HG02571 (cell line): Measurements from ENCODE around the gene MPL.

Experiments
- ATAC-seq: cut with Tn5 transposase; IDR thresholded peaks from one replicate; pipeline ENCODE4 v1.9.1; 2021; ENCODE audit warnings: mild to moderate bottlenecking, moderate library complexity; ENCODE audit not compliant: unreplicated experiment

Gene MPL

GRCh38 chr1:43337588-43337987, at the start of gene MPL:
Gene MPL (plus strand): TSS chr1:43337818. CDS start chr1:43337849, 31 bp downstream.
- ATAC-seq: no peak

DNA sequence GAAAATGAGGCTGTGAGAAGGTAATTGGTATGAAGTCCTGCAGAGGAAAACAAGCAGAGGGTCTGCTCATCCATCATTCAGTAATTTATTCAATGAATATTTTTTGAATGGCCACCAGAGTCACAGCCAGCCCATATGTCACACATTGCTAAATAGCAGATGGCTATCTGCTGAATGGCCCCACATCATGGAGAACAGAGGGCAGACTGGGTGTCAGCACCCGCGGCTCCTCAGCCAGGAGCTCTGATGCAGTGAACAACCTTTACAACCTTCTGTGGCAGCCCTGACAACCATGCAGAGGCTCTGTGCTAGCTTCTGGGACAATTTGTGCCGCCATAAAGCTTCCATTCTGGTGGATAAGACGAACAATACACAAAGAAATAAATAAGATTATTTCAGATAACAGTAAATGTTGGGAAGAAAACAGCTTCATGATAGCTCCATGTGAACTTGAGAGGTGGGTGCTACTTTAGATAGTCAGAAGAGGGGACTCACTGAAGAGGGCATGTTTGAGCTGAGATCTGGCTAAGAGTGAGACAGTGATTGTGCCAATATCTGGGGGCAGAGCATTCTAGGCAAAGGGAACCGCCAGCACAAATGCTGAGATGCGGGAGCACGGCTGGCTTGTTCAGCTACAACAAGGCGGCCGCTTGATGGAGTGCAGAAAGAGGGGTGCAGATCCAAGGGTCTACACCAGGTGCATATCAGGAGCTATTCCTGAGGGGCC, 49.4 kb upstream of the MPL start:
- no peak for ATAC-seq

DNA sequence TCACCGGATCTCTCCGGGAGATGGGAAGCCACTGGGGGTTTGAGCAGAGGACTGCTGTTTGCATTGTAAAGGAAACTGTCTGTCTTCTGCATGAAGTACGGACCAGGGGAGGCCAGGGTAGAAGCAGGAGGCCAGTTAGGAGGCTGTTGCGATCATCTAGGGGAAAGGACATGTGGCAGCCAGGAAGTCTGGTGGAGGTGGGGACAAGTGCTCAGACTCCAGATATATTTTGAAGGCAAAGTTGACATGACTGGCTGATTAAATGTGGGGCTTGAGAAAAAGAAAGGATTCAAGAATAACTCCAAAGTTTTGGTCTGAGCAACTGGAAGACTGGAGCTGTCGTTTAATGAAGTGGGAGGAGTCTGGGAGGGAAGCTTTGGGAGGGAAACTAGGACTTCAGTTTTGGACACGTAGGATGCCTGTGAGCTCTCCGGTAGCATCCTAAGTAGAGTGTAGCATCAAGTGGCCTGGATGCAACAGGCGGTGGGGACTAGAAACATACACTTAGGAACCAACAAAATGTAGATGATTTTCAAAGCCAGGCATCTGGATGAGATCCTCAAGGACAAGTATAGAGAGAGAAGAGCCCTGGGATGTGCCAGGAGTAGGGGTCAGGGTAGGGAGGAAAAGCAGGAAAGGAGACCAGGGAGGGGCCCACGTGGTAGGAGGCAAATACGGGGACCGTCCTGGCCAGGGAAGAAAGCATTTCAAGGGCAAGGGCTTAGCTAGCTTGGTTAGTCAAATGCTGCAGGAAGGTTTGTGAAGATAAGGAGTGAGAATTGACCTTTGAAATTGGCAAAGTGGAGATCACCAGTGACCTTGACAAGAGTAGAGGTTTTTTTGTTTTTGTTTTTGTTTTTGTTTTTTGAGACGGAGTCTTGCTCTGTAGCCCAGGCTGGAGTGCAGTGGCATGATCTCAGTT, 48.6 kb upstream of the MPL start:
- ATAC-seq: no peak

GRCh38 chr1:43292216-43292615, 45.4 kb upstream of the MPL start:
- no peak for ATAC-seq

GRCh38 chr1:43292679-43293078, 44.9 kb upstream of the MPL start:
- no peak for ATAC-seq

- no peak for ATAC-seq
Measured at GRCh38 chr1:43293176-43293575, 44.4 kb upstream of the MPL start.

DNA sequence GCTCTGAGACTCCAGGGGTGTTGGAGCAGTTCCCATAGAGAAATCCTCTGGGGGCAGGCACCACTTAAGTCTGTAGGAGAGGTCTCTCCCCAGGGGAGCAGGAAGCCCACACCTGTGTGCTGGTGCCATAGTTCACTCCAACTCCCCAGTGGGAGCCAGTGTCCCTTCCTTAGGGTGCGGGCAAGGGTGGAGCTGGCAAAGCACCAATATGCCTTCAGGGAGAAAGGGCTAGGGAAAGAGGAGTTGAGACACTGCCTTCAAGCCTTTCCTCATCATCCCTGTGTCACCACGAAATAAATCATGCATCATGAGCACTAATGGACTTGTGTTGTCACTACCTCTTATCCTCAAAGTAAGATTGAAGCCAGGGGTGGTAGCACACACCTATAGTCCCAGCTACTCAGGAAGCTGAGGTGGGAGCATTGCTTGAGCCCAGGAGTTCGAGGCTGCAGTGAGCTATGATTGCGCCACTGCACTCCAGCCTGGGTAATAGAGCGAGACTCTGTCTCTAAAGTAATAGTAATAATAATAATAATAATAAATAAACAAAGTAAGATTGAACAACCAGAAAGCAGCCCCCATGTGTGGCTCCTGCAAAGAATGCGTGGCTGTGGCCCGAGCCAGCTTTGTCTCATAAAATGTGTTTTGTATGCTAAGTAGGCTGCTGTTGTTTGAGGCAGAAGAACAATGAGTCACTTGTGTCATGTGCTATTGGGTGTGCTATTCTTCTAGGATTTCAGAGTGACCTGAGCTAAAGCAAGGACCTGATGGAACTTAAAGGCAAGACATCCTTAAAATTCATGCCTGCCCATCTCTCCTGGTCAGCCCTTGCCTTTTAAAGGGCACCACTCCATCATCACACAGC, 43.5 kb upstream of the MPL start:
- no peak for ATAC-seq

GRCh38 chr1:43294761-43295160, 42.9 kb upstream of the MPL start:
- ATAC-seq: no peak

- no peak for ATAC-seq
Measured at GRCh38 chr1:43296207-43296606, 41.4 kb upstream of the MPL start.

DNA sequence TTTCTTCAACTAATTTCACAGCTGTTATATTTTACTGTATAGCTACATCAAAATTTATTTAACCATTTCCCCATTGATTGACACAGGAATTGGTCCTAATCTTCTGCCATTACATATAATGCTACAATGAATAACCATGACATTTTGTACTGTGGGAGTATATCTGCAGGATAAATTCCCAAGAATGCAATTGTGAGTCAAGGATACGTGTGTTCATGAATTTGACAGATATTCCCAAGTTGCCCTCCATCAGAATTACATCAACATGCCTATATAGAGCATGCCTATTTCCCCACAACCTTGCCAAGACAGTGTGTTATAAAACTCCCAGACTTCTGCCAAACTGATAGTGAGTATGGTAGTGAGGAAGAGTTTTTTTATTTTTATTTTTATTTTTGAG, 39.6 kb upstream of the MPL start:
- no peak for ATAC-seq

DNA sequence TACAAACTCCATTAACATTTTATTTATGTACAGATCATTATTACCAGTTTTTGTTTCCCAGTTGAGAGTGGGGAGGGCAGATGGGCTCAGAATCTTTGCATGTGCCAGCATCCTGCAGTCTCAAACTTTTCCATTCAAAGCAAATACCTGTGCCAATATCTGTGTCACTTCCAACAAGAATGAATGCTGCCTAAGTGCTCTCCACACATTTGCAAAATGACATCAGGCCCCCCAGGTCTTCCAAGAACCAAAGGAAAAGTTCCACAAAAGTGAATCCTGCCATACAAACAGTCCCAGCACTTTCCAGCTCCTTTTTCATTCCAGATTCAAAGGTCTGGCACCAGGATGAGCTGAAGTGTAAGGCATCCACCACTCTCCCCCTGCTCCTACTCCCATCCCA, 38.5 kb upstream of the MPL start:
- no peak for ATAC-seq

- ATAC-seq: no peak
Measured at GRCh38 chr1:43300378-43301094, 37.1 kb upstream of the MPL start, which contains the start of gene TIE1. Gene TIE1 (plus strand): TSS chr1:43300982. CDS start chr1:43301072, 90 bp downstream.

DNA sequence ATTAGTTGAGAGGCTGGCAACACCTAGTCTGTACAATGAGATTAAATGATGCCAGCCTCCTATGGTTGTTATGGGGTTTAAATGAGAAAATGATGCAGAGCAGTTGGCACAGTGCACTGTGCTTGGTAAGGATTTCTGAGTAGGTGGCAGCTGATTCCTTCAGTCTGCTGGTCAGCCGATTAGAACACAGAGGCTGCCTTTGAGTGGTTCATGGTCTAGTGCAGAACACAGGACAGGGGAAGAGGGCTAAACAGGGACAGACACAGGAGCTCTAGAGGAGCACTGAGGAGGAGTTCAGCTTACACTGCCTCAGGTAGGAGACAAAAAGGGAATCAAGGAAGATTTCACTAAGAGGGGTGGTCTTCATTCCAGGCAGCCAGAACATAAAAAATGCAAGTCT, 35.4 kb upstream of the MPL start:
- ATAC-seq: no peak

DNA sequence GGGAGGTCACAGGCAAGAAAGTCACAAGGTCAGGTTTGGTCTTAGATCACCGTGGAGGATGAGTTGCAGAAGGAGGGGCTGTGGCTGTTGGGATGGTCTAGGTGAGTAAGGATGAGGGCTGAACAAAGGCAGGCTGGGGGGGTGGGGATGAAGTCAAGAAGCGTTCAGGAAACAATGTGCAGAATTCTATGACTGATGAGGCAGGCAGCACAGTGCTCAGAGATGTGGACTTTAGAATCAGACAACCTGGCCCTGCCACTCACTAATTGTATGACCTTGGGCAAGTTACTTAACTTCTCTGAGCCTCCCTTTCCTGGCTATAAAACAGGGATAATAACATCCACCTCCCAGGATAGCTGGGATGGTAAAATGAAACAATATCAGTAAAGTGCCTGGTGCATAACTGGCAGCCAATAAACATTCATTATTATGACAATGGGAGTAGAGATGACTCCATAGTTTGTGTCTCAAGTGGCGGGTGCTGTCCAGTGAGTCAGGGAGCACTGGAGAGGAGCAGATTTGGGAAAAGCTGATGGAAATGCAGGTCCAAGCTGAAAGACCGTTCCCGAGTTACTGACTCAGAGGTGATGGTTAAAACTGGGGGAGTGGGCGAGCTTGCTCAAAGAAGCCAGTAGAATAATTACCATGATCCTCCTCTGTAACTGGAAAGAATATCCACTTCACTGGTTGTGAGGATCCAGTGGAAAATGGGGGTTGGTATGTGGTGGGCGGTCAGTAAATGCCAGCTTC, 34.7 kb upstream of the MPL start:
- no peak for ATAC-seq

DNA sequence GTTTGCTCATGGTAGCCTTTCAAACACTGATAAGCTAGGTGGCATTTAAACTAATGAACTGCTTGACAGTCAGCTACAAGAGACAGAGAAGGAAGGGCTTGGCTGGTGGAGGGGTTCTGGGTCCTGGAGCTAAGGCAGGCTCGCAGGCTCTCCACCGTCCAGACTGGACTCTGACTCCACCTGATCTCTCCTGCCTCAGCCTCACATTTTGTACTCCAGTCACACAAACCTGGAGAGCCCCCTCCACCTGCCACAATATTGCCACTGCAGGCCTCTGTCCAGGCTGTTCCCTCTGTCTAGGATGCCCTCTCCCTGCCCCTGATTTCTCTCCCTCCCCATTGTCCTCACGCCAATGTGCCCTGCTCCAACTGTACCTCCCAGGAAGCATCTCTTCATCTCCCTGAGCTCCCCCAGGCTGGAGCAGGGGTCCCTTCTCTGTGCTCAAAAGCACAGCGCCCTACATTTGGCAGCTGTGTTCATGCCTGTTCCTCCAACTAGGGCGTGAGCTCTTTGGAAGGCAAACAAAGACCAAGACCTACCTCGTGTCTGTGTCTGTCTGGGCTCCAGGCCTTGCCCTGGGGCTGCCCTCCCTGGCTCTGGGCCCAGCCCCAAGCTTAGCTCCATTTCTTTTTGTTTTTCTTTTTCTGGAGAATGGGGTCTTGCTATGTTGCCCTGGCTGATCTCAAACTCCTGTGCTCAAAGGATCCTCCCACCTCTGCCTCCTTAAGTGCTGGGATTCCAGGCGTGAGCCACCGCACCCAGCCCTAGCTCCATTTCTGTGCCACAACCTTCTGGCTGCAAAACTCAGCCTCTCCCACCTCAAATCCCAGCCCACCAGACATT, 33.9 kb upstream of the MPL start:
- no peak for ATAC-seq

DNA sequence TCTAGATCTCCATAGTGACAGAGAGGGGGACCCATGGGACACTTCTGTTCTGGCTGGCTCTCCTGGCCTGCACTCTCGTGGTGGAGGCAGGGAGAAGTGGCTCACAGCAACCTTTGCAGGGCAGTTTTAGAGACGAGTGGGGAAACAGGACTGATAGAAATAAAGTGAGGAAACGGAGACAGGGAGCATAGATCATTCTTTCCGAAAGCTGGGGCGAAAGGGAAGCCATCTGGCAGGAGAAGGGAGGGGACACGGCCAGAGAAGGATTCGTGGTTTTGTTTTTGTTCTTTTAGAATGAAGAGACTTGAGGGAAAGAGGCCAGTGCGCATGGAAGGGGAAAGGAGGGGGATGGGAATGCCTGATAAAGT, 33.3 kb upstream of the MPL start:
- ATAC-seq: no peak

GRCh38 chr1:43304771-43305300, 32.8 kb upstream of the MPL start:
- ATAC-seq: no peak

DNA sequence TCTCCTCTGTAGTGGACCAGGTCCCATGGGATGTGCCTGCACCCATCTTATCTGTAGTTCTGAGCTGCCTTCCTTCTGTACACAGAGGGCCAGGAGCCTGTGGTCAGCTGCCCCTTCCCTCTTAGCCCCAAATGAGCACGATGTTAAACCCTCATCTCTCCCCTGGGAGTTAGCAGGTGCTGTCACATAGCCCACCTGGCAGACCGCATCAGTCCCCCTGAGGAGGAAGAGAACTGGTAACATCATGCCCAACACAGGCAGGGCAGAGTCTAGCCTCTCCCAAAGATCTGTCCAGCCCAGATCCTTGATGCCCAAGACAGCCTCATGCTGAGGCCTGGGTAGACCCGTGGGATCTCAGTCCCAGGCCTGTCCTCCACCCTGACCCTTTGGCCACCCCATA, 32.2 kb upstream of the MPL start:
- ATAC-seq: no peak
